ENCODE measurements around the gene SLCO4A1.

DNA sequence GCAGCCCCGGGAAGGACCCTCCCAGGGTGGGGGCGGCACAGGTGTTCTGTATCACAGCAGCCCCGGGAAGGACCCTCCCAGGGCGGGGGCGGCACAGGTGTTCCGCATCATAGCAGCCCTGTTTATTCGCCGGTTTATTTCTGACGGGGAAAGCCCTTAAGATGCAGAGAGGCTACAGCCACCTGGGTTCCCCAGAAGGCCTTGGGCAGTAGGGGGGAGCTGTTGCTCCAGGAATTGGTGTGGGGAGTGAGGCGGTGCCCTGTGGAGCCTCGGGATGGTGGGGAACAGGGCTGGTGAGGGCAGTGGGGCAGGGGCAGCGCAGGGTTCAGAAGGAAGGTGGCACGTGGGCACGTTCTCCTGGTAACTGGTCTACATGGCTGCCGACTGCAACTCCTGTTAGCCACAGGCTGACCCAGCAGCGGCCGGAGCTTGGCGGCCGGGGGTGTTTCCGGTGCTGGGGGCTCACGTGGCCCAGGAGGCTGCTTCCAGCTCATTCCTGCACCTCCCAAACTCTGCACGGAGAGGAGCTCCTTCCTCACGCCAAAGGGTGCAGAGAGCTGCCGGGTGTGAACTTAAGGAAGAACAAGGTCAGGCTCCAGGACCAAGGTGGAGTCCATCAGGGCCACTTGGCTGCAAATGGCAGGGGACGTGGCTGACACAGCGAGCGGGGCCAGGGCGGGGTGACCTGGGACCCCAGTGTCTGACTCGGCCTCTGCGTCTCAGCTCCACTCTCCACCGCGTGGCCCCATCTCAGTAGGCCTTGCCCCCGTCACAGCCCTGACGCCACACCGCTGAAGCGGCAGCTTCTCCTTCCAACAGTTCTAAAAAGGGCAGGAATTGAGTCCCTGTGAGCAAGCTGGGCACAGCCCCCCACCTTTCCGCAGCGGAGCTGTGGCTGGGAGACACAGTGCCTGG, 13.2 kb downstream of the SLCO4A1 start:
- TF ChIP-seq, protein P1, sequence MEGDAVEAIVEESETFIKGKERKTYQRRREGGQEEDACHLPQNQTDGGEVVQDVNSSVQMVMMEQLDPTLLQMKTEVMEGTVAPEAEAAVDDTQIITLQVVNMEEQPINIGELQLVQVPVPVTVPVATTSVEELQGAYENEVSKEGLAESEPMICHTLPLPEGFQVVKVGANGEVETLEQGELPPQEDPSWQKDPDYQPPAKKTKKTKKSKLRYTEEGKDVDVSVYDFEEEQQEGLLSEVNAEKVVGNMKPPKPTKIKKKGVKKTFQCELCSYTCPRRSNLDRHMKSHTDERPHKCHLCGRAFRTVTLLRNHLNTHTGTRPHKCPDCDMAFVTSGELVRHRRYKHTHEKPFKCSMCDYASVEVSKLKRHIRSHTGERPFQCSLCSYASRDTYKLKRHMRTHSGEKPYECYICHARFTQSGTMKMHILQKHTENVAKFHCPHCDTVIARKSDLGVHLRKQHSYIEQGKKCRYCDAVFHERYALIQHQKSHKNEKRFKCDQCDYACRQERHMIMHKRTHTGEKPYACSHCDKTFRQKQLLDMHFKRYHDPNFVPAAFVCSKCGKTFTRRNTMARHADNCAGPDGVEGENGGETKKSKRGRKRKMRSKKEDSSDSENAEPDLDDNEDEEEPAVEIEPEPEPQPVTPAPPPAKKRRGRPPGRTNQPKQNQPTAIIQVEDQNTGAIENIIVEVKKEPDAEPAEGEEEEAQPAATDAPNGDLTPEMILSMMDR (IDR thresholded peaks at IDR 0.05): no peak
- TF ChIP-seq POLR2A (IDR thresholded peaks at IDR 0.05) (no peak), POLR2AphosphoS5 (IDR thresholded peaks at IDR 0.05; ENCODE audit: insufficient read depth in 1 of 2, low read depth in 1 of 2) (no peak)

Data from vagina (tissue), 2 donors.